Caki2 (cell line): Measurements from ENCODE around the gene PTPN2. TPM values are rescaled to one million over a fixed set of nuclear protein-coding genes. Genes with fewer than 3 reads are reported as not detected.

Source experiments
- DNase-seq: peaks from one replicate; pipeline ENCODE4 v3.0.0-alpha.2; 2015; ENCODE audit warnings: low read depth
- in situ Hi-C: cut with HindIII; loops from 2 replicates; pipeline ENCODE4 v1.10.0; 2016; ENCODE audit warnings: low sequenced_read_pairs, low pct_unique_long_range_greater_than_20kb, mixed read lengths
- total RNA-seq: library from RNA; depleted of rRNA; stranded (reverse); fragments of >200 nt; shearing (Covaris generic); gene quantifications from 2 replicates; pipeline ENCODE4 v1.2.3, GENCODE V29; 2014; ENCODE audit warnings: low replicate concordance; rRNA removed

The PTPN2 gene
- total RNA-seq, 1 experiment from 2014 or later: 14.4 TPM

DNA sequence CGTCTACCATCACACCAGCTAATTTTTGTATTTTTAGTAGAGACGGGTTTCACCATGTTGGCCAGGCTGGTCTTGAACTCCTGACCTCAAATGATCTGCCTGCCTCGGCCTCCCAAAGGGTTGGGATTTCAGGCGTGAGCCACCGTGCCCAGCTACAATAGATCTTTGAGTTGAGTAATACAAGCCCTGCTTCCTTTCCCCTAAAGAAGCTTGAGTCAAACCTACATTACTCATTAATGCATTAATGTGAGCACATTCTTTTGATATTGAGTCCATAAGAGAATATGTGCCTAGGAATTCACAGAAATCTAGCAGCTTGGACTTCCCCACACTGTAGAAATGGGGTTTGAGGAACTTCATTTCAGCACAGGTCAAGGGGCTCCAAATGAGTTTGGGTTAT is 141.6 kb downstream of the PTPN2 start:
- no peak for DNase-seq
- in situ Hi-C loops: no loop called here

Other genes with a start within 250 kb of the PTPN2 start
- 11.4 and 40.2 TPM in 2 replicates for gene SPIRE1, start 226.1 kb downstream of the PTPN2 start, total RNA-seq
- 21.5 and 22.4 TPM in 2 replicates for gene CEP76, start 181.5 kb downstream of the PTPN2 start, total RNA-seq
- 97.2 and 115 TPM in 2 replicates for gene PSMG2, start 181.2 kb downstream of the PTPN2 start, total RNA-seq
- 36.8 and 49.3 TPM in 2 replicates for gene SEH1L, start 63.8 kb upstream of the PTPN2 start, total RNA-seq
- 14.0 and 19.4 TPM in 2 replicates for gene CEP192, start 107.1 kb upstream of the PTPN2 start, total RNA-seq